HepG2 (cell line): ENCODE measurements around the gene ZNF783. TPM values are rescaled to one million over a fixed set of nuclear protein-coding genes. Genes with fewer than 3 reads are reported as not detected.

Experiments
- ARNT ChIP-seq: fragments of 450-650 bp; IDR thresholded peaks from 2 replicates; pipeline ENCODE4 v1.6.1; 2017
- E2F2 ChIP-seq: sonication (generic); formaldehyde crosslinking; IDR thresholded peaks from 2 replicates; pipeline ENCODE4 v1.4.0; 2020; ENCODE audit warnings: missing genetic modification reagents, borderline replicate concordance
- ETV6 ChIP-seq: sonication (generic); formaldehyde crosslinking; conservative IDR thresholded peaks from 2 replicates; pipeline ENCODE4 v1.4.0; 2020; ENCODE audit warnings: missing genetic modification reagents
- FOXP1 ChIP-seq, 2 experiments: fragments of 450-650 bp in 1 of 2; IDR thresholded peaks; 2 replicates each; pipeline ENCODE4 v1.6.1; 2017 to 2018; ENCODE audit warnings: antibody characterized with exemption in 1 of 2
- KLF6 ChIP-seq: IDR thresholded peaks from 2 replicates; pipeline ENCODE4 v1.8.0; 2016; ENCODE audit warnings: missing biosample characterization, missing genetic modification reagents
- MBD4 ChIP-seq: IDR thresholded peaks from 2 replicates; pipeline ENCODE4 v1.6.1; 2012; ENCODE audit warnings: low read length, inconsistent platforms, borderline replicate concordance
- MIER3 ChIP-seq: IDR thresholded peaks from 2 replicates; pipeline ENCODE4 v1.6.1; 2016; ENCODE audit warnings: missing compliant biosample characterization, borderline replicate concordance
- NR0B2 ChIP-seq: sonication (generic); formaldehyde crosslinking; IDR thresholded peaks from 2 replicates; pipeline ENCODE4 v1.4.0; 2020; ENCODE audit warnings: mild to moderate bottlenecking, missing genetic modification reagents
- POGZ ChIP-seq: sonication (generic); formaldehyde crosslinking; IDR thresholded peaks from 2 replicates; pipeline ENCODE4 v1.4.0; 2020; ENCODE audit warnings: mild to moderate bottlenecking, missing genetic modification reagents
- RNF219 ChIP-seq: sonication (generic); formaldehyde crosslinking; IDR thresholded peaks from 2 replicates; pipeline ENCODE4 v1.5.0; 2020; ENCODE audit warnings: mild to moderate bottlenecking, missing genetic modification reagents
- SMAD1 ChIP-seq: sonication (generic); formaldehyde crosslinking; IDR thresholded peaks from 2 replicates; pipeline ENCODE4 v1.4.0; 2020; ENCODE audit warnings: missing genetic modification reagents, low read depth, mild to moderate bottlenecking, borderline replicate concordance
- SP4 ChIP-seq: sonication (generic); formaldehyde crosslinking; IDR thresholded peaks from 2 replicates; pipeline ENCODE4 v1.8.1; 2023; ENCODE audit warnings: mild to moderate bottlenecking, missing genetic modification reagents
- SPEN ChIP-seq: sonication (generic); formaldehyde crosslinking; IDR thresholded peaks from 2 replicates; pipeline ENCODE4 v1.5.1; 2020; ENCODE audit warnings: low read depth, mild to moderate bottlenecking, missing genetic modification reagents
- TBX3 ChIP-seq: fragments of 450-650 bp; IDR thresholded peaks from 2 replicates; pipeline ENCODE4 v1.6.1; 2017; ENCODE audit warnings: antibody characterized with exemption, mild to moderate bottlenecking, inconsistent platforms, borderline replicate concordance
- XBP1 ChIP-seq: sonication (generic); formaldehyde crosslinking; IDR thresholded peaks from 2 replicates; pipeline ENCODE4 v1.5.0; 2020; ENCODE audit warnings: missing genetic modification reagents
- YY1 ChIP-seq: IDR thresholded peaks from 2 replicates; pipeline ENCODE4 v1.6.1; 2011; ENCODE audit warnings: low read length, low read depth, moderate library complexity, mild to moderate bottlenecking; ENCODE audit not compliant: insufficient read depth, insufficient replicate concordance
- ZIK1 ChIP-seq: sonication (generic); formaldehyde crosslinking; IDR thresholded peaks from 2 replicates; pipeline ENCODE4 v1.5.0; 2020; ENCODE audit warnings: mild to moderate bottlenecking, low read depth, missing genetic modification reagents, borderline replicate concordance
- ZKSCAN1 ChIP-seq: fragments of 150-350 bp; IDR thresholded peaks from 2 replicates; pipeline ENCODE4 v1.6.1; 2014; ENCODE audit warnings: low read length
- ZMAT3 ChIP-seq: sonication (generic); formaldehyde crosslinking; conservative IDR thresholded peaks from 2 replicates; pipeline ENCODE4 v1.7.0; 2021; ENCODE audit warnings: missing genetic modification reagents
- ZNF143 ChIP-seq: sonication (generic); formaldehyde crosslinking; IDR thresholded peaks from 2 replicates; pipeline ENCODE4 v1.4.0; 2020; ENCODE audit warnings: missing genetic modification reagents
- ZNF232 ChIP-seq: sonication (generic); formaldehyde crosslinking; IDR thresholded peaks from 2 replicates; pipeline ENCODE4 v1.4.0; 2020; ENCODE audit warnings: missing genetic modification reagents, borderline replicate concordance
- ZNF251 ChIP-seq: sonication (generic); formaldehyde crosslinking; IDR thresholded peaks from 2 replicates; pipeline ENCODE4 v1.9.0; 2021; ENCODE audit warnings: mild to moderate bottlenecking, missing genetic modification reagents
- ZNF484 ChIP-seq: sonication (generic); formaldehyde crosslinking; IDR thresholded peaks from 2 replicates; pipeline ENCODE4 v1.5.1; 2020; ENCODE audit warnings: mild to moderate bottlenecking, low read depth, missing genetic modification reagents, borderline replicate concordance
- ZNF562 ChIP-seq: sonication (generic); formaldehyde crosslinking; IDR thresholded peaks from 2 replicates; pipeline ENCODE4 v1.8.0; 2022; ENCODE audit warnings: missing genetic modification reagents, borderline replicate concordance
- ZNF83 ChIP-seq: sonication (generic); formaldehyde crosslinking; IDR thresholded peaks from 2 replicates; pipeline ENCODE4 v1.4.0; 2020; ENCODE audit warnings: missing genetic modification reagents, mild to moderate bottlenecking, borderline replicate concordance
- polyA plus RNA-seq, 8 experiments: library from polyadenylated mRNA; depleted of rRNA in 3 of 8; stranded (reverse) in 7 of 8; unstranded in 1 of 8; fragments of >200 nt; fragmentation: Illumina TruSeq in 4 of 8; extraction: Trizol in 4 of 8; gene quantifications; 2 replicates each; pipeline versions ENCODE4 v1.2.1 to v1.2.3, GENCODE V29; 2011 to 2016; ENCODE audit warnings: low read depth in 4 of 8, missing spikeins in 1 of 8, mixed read lengths in 1 of 8; ENCODE audit not compliant: insufficient read depth in 1 of 8
- total RNA-seq, 5 experiments: library from RNA; depleted of rRNA; stranded (reverse); fragments of >200 nt; fragmentation: Illumina TruSeq; extraction: Trizol; gene quantifications; 2 replicates each; pipeline ENCODE4 v1.2.3, GENCODE V29; 2016; ENCODE audit warnings: low read depth in 1 of 5
- TF ChIP-seq, protein P1 (sequence below): sonication (generic); formaldehyde crosslinking; IDR thresholded peaks from 2 replicates; pipeline ENCODE4 v1.9.0; 2021; ENCODE audit warnings: missing genetic modification reagents, borderline replicate concordance

The ZNF783 gene
- total and polyA plus RNA-seq, 2 of the 13 experiments (the other 11 are each of a cell fraction or from before 2014, with no cell fraction given) = 4.1 to 5.2 TPM

- TF ChIP-seq SP4 (CRISPR knock-in tag) (peak; percentile 88), ZNF83 (CRISPR knock-in tag) (no peak), ZKSCAN1 (no peak), SMAD1 (peak; percentile 64; the same call in 1 of the 2 replicates), ZNF143 (CRISPR knock-in tag) (no peak), POGZ (CRISPR knock-in tag) (no peak; the same call in 1 of the 2 replicates), NR0B2 (CRISPR knock-in tag) (peak; percentile 91), FOXP1 (IDR thresholded peaks at IDR 0.05) (no peak), FOXP1 (CRISPR knock-in tag; IDR thresholded peaks at IDR 0.05) (no peak), XBP1 (CRISPR knock-in tag) (no peak), ZNF562 (CRISPR knock-in tag) (peak; percentile 74; the same call in 1 of the 2 replicates), ZNF232 (CRISPR knock-in tag) (peak; percentile 70; the same call in 1 of the 2 replicates), ZNF484 (CRISPR knock-in tag) (no peak), ZMAT3 (CRISPR knock-in tag) (peak; percentile 69; the same call in 1 of the 2 replicates), MBD4 (no peak), TBX3 (no peak), ARNT (no peak), MIER3 (CRISPR knock-in tag) (no peak), ZNF251 (CRISPR knock-in tag) (peak; percentile 38; the same call in 1 of the 2 replicates), ZIK1 (peak; percentile 97; the same call in 1 of the 2 replicates), E2F2 (CRISPR knock-in tag) (peak; percentile 91; the same call in 1 of the 2 replicates), KLF6 (CRISPR knock-in tag) (peak; percentile 95; the same call in 1 of the 2 replicates), YY1 (peak; percentile 64), ETV6 (CRISPR knock-in tag) (no peak), SPEN (peak; percentile 79), RNF219 (peak; percentile 47; the same call in 1 of the 2 replicates)
- TF ChIP-seq, protein P1, sequence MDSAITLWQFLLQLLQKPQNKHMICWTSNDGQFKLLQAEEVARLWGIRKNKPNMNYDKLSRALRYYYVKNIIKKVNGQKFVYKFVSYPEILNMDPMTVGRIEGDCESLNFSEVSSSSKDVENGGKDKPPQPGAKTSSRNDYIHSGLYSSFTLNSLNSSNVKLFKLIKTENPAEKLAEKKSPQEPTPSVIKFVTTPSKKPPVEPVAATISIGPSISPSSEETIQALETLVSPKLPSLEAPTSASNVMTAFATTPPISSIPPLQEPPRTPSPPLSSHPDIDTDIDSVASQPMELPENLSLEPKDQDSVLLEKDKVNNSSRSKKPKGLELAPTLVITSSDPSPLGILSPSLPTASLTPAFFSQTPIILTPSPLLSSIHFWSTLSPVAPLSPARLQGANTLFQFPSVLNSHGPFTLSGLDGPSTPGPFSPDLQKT (CRISPR knock-in tag) = no peak; the same call in 1 of the 2 replicates
Observed at GRCh38 chr7:149261829-149262617, at the start of gene ZNF783 (continued).
